CD4-positive, alpha-beta T cell (primary cell): ENCODE measurements around the gene CDR2. TPM values are rescaled to one million over a fixed set of nuclear protein-coding genes. Genes with fewer than 3 reads are reported as not detected.

Experiments used
- ATAC-seq: fragments of 200-7000 bp; cut with Tn5 transposase; one replicate; pipeline ENCODE4 v1.10.0; 2022; ENCODE audit warnings: mild to moderate bottlenecking; ENCODE audit not compliant: poor library complexity
- CTCF ChIA-PET: fragments of 350-600 bp; sonication (Branson Sonifier 250); formaldehyde crosslinking; loops from one replicate; lab custom pipeline; 2021; ENCODE audit warnings: antibody characterized with exemption, inconsistent platforms; lab: Charles Lee
- POLR2A ChIA-PET: fragments of 350-600 bp; sonication (Branson Sonifier 250); formaldehyde crosslinking; loops from one replicate; lab custom pipeline; 2021; ENCODE audit warnings: antibody characterized with exemption, inconsistent platforms; lab: Charles Lee
- DNase-seq, 14 experiments: peaks; one replicate each; pipeline ENCODE4 v3.0.0-alpha.2; 2013 to 2020; ENCODE audit warnings: mixed read lengths in 2 of 14
- H3K27ac ChIP-seq, 2 donors: one replicate each; pipeline versions ENCODE4 v1.5.1 to v1.7.0; 2013; ENCODE audit warnings: low read length in 2 of 2, low read depth in 1 of 2, mild to moderate bottlenecking in 1 of 2
- H3K27me3 ChIP-seq, 2 experiments: 1 replicate in 1 of 2; 2 replicates in 1 of 2; pipeline versions ENCODE4 v1.6.1 to v1.7.0; 2013; ENCODE audit warnings: low read length in 2 of 2, control low read depth in 1 of 2, mild to moderate bottlenecking in 1 of 2, moderate library complexity in 1 of 2; ENCODE audit not compliant: insufficient read depth in 2 of 2, control insufficient read depth in 1 of 2
- H3K36me3 ChIP-seq: one replicate; pipeline ENCODE4 v1.6.1; 2013; ENCODE audit warnings: low read length, control low read depth; ENCODE audit not compliant: insufficient read depth
- H3K4me1 ChIP-seq: one replicate; pipeline ENCODE4 v1.6.1; 2013; ENCODE audit warnings: low read length, control low read depth; ENCODE audit not compliant: insufficient read depth
- H3K4me3 ChIP-seq: one replicate; pipeline ENCODE4 v1.5.1; 2013; ENCODE audit warnings: mild to moderate bottlenecking, low read length, moderate library complexity
- H3K9me3 ChIP-seq, 2 experiments: 1 replicate in 1 of 2; 2 replicates in 1 of 2; pipeline versions ENCODE4 v1.6.1 to v1.7.0; 2013; ENCODE audit warnings: low read length in 2 of 2, mild to moderate bottlenecking in 2 of 2, control low read depth in 1 of 2, moderate library complexity in 1 of 2; ENCODE audit not compliant: control insufficient read depth in 1 of 2, insufficient read depth in 1 of 2
- H3K27ac Mint-ChIP-seq: one replicate; pipeline ENCODE4 v1.8.0; 2020; ENCODE audit warnings: mixed read lengths
- H3K27me3 Mint-ChIP-seq: one replicate; pipeline ENCODE4 v1.8.0; 2021; ENCODE audit warnings: mixed read lengths
- H3K36me3 Mint-ChIP-seq: one replicate; pipeline ENCODE4 v1.8.0; 2021; ENCODE audit warnings: low read depth, mixed read lengths
- H3K4me1 Mint-ChIP-seq: one replicate; pipeline ENCODE4 v1.8.0; 2021; ENCODE audit warnings: low read depth, mixed read lengths
- H3K4me3 Mint-ChIP-seq: one replicate; pipeline ENCODE4 v1.8.0; 2020; ENCODE audit warnings: mild to moderate bottlenecking, mixed read lengths
- H3K9me3 Mint-ChIP-seq: one replicate; pipeline ENCODE4 v1.8.0; 2020; ENCODE audit warnings: mixed read lengths
- intact Hi-C, 2 experiments: fragments of 100-400 bp; cut with DNase I in 1 of 2; cut with micrococcal nuclease in 1 of 2; formaldehyde crosslinking; loops; one replicate each; pipeline versions ENCODE4 v1.15.1 to v1.9.0; 2023 to 2025; cut with DNase I, micrococcal nuclease
- total RNA-seq, 174 experiments: library from RNA in 2 of 174; stranded (reverse) in 2 of 174; gene quantifications; one replicate each; pipeline ENCODE4 v1.2.3 and lab custom pipeline; 2021 to 2026
- TF ChIP-seq, protein P1 (sequence below): fragments of 200-600 bp; IDR thresholded peaks from one replicate; pipeline ENCODE4 v1.8.0; 2022; ENCODE audit warnings: antibody characterized with exemption, mild to moderate bottlenecking

Gene CDR2
- total RNA-seq, 2 experiments from 2014 or later: 104 to 113 TPM

DNA sequence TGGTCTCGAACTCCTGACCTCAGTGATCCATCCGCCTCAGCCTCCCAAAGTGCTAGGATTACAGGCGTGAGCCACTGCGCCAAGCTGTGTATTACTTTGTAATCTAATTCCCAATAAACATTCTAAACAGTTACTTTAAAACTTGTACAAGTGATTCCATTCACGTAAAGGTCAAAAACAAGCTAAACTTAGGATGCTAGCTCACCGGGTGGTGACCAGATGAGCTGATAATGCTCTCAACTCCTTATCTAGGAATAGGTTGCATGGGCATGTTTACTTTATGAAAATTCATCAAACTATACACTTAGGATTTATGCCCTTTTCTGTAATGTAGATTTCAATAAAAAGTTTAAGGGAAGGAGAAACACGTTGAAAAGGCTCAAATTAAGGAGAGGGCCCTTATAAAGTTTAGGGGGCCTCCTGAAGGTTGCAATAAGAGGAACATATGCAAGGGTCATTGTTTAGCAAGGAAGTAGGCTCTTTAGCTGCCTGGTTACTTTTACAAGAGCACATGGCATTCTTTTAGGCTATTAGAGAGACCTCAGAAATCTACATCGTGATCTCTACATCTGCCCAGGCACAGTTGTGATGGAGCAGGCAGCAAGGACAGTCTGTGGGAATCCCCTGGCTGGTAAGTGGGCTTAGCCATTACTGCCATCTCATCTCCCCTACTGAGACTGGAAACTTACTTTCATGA lies 13.3 kb downstream of the CDR2 start:
- Mint-ChIP-seq H3K36me3 (peaks cover 67% of the 10 kb centered on the region), H3K4me3 (peak overlapping the region; percentile 40), H3K4me1 (peaks cover 81% of the 10 kb centered on the region), H3K27ac (peak overlapping the region; percentile 83), H3K27me3 (no peaks in the 10 kb centered on the region), H3K9me3 (no peaks in the 10 kb centered on the region)
- H3K4me1 ChIP-seq: peaks cover 38% of the 10 kb centered on the region
- ATAC-seq (no peak), DNase-seq (peak in 1 of 14 experiments; percentile 26)
- no peaks in the 10 kb centered on the region for H3K27me3 ChIP-seq
- TF ChIP-seq, protein P1, sequence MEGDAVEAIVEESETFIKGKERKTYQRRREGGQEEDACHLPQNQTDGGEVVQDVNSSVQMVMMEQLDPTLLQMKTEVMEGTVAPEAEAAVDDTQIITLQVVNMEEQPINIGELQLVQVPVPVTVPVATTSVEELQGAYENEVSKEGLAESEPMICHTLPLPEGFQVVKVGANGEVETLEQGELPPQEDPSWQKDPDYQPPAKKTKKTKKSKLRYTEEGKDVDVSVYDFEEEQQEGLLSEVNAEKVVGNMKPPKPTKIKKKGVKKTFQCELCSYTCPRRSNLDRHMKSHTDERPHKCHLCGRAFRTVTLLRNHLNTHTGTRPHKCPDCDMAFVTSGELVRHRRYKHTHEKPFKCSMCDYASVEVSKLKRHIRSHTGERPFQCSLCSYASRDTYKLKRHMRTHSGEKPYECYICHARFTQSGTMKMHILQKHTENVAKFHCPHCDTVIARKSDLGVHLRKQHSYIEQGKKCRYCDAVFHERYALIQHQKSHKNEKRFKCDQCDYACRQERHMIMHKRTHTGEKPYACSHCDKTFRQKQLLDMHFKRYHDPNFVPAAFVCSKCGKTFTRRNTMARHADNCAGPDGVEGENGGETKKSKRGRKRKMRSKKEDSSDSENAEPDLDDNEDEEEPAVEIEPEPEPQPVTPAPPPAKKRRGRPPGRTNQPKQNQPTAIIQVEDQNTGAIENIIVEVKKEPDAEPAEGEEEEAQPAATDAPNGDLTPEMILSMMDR: no peak
- POLR2A ChIA-PET: interaction anchor here (0.8 to 11.2 kb wide), 2 partner anchors 12 to 64 kb away, joined by 3 to 327 read pairs; partner anchors contain the start of gene CDR2
- H3K4me3 ChIP-seq: no peak overlapping the region
- intact Hi-C loops: no loop called here
- H3K36me3 ChIP-seq: peaks cover 36% of the 10 kb centered on the region
- H3K27ac ChIP-seq: peak overlapping the region in 1 of 2 donors; percentile 52
- CTCF ChIA-PET: interaction anchor here (1.3 kb wide), 1 partner anchor 12 kb away, joined by 3 read pairs; no protein-coding TSS in a partner anchor
- H3K9me3 ChIP-seq: no peaks in the 10 kb centered on the region

DNA sequence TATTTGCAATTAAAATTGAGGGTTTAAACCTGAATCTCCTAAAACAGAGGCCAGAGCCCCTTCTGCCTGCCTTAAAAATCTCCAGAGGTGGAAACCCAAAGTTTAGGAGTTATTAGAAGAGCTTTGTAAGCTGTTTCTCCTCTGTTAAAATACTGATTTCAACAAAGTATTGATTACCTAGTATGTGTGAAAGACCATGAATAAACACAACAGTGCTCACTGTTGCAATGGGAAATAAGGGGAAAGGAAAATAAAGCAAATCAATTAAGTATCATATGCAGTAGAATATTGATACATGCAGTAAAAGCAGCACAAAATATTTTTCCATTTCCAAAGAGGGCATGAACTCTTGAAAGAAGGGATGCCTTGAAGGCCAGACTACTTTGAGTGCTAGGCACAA lies 14.7 kb downstream of the CDR2 start:
- POLR2A ChIA-PET: interaction anchor here (11.2 kb wide), 1 partner anchor 13 kb away, joined by 327 read pairs; the partner anchor contains the start of gene CDR2
- Histone ChIP-seq H3K27ac (peak overlapping the region; percentile 38 to 42), H3K4me3 (no peak overlapping the region), H3K27me3 (no peaks in the 10 kb centered on the region), H3K4me1 (peaks cover 46% of the 10 kb centered on the region), H3K36me3 (peaks cover 28% of the 10 kb centered on the region), H3K9me3 (no peaks in the 10 kb centered on the region)
- Mint-ChIP-seq H3K27ac (peak overlapping the region; percentile 83), H3K9me3 (no peaks in the 10 kb centered on the region), H3K4me3 (peak overlapping the region; percentile 12), H3K36me3 (peaks cover 65% of the 10 kb centered on the region), H3K27me3 (no peaks in the 10 kb centered on the region), H3K4me1 (peaks cover 81% of the 10 kb centered on the region)
- CTCF ChIA-PET: interaction anchor here (1.7 kb wide), 1 partner anchor 8 kb away, joined by 3 read pairs; no protein-coding TSS in a partner anchor
- ATAC-seq (no peak), DNase-seq (no peak)
- intact Hi-C loops: loop anchor here (2.0 to 5.0 kb wide), 2 partner anchors 13 to 37 kb away; no protein-coding TSS in a partner anchor
- TF ChIP-seq, protein P1: no peak

- H3K27me3 ChIP-seq: no peaks in the 10 kb centered on the region
- ChIA-PET CTCF (interaction anchor here (0.9 to 1.4 kb wide), 3 partner anchors 12 to 37 kb away, joined by 3 to 5 read pairs (median 4); no protein-coding TSS in a partner anchor), POLR2A (interaction anchor here (0.5 to 11.2 kb wide), 19 partner anchors 9 to 168 kb away, joined by 3 to 327 read pairs (median 6); partner anchors contain the start of genes CDR2 and POLR3E)
- ATAC-seq (peak; percentile 87), DNase-seq (peak in 8 of 14 experiments; percentile 22 to 85 (median 48))
- peaks cover 57% of the 10 kb centered on the region for H3K4me1 ChIP-seq
- H3K9me3 ChIP-seq: no peaks in the 10 kb centered on the region
- peaks cover 15% of the 10 kb centered on the region for H3K36me3 ChIP-seq
- Mint-ChIP-seq H3K36me3 (peaks cover 62% of the 10 kb centered on the region), H3K9me3 (no peaks in the 10 kb centered on the region), H3K4me3 (peak overlapping the region; percentile 57), H3K27ac (peak overlapping the region; percentile 85), H3K27me3 (no peaks in the 10 kb centered on the region), H3K4me1 (peaks cover 85% of the 10 kb centered on the region)
- intact Hi-C loops: loop anchor here (1.0 to 5.0 kb wide), 5 partner anchors 11 to 36 kb away; partner anchors contain the start of gene CDR2 (in 1 of the 2)
- H3K4me3 ChIP-seq: peak overlapping the region; percentile 2
- H3K27ac ChIP-seq: peak overlapping the region; percentile 76 to 82
- TF ChIP-seq, protein P1: no peak
Observed at GRCh38 chr16:22358000-22358399, 16.4 kb downstream of the CDR2 start.
